Muscle layer of colon (tissue), 2 donors: ENCODE measurements around the gene DTX3.

ENCODE experiments used
- H3K27ac ChIP-seq: one replicate; pipeline ENCODE4 v1.7.0; 2013; ENCODE audit warnings: low read depth, mild to moderate bottlenecking, low read length, moderate library complexity
- H3K27me3 ChIP-seq, 2 donors: one replicate each; pipeline ENCODE4 v1.7.0; 2013; ENCODE audit warnings: low read length in 2 of 2, mild to moderate bottlenecking in 2 of 2; ENCODE audit not compliant: insufficient read depth in 2 of 2, control insufficient read depth in 1 of 2
- H3K36me3 ChIP-seq: one replicate; pipeline ENCODE4 v1.7.0; 2013; ENCODE audit warnings: mild to moderate bottlenecking, low read length; ENCODE audit not compliant: insufficient read depth
- H3K4me1 ChIP-seq: one replicate; pipeline ENCODE4 v1.7.0; 2013; ENCODE audit warnings: mild to moderate bottlenecking, low read length; ENCODE audit not compliant: insufficient read depth
- H3K4me3 ChIP-seq, 2 donors: one replicate each; pipeline ENCODE4 v1.7.0; 2013; ENCODE audit warnings: low read length in 2 of 2, low read depth in 1 of 2, mild to moderate bottlenecking in 1 of 2, moderate library complexity in 1 of 2
- H3K9ac ChIP-seq: one replicate; pipeline ENCODE4 v1.7.0; 2013; ENCODE audit warnings: low read length
- H3K9me3 ChIP-seq: one replicate; pipeline ENCODE4 v1.7.0; 2013; ENCODE audit warnings: mild to moderate bottlenecking, low read length
- donor health status: abdominal sarcoma.
- donor health status: Adenocarcinoma of cecum.

DTX3 gene

DNA sequence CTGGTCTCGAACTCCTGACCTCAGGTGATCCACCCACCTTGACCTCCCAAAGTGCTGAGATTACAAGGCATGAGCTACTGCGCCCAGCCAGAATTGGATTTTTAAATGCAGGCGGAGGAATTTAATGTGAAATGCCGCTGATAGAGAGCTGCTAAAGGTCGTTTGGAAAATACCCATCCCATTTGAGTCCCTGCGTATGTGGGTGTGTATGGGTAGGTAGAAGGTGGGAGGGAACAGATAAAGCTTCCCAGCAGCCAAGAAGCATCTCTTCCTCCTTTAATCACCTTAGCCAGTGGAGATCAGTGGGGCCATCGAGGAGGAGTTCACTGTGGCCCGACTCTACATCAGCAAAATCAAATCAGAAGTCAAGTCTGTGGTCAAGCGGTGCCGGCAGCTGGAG is 29.8 kb upstream of the DTX3 start:
- H3K27me3 ChIP-seq = no peaks in the 10 kb centered on the region
- no peak overlapping the region for H3K9ac ChIP-seq
- no peaks in the 10 kb centered on the region for H3K9me3 ChIP-seq
- H3K36me3 ChIP-seq = no peaks in the 10 kb centered on the region
- H3K4me3 ChIP-seq = no peak overlapping the region
- no peak overlapping the region for H3K27ac ChIP-seq
- H3K4me1 ChIP-seq = no peaks in the 10 kb centered on the region

DNA sequence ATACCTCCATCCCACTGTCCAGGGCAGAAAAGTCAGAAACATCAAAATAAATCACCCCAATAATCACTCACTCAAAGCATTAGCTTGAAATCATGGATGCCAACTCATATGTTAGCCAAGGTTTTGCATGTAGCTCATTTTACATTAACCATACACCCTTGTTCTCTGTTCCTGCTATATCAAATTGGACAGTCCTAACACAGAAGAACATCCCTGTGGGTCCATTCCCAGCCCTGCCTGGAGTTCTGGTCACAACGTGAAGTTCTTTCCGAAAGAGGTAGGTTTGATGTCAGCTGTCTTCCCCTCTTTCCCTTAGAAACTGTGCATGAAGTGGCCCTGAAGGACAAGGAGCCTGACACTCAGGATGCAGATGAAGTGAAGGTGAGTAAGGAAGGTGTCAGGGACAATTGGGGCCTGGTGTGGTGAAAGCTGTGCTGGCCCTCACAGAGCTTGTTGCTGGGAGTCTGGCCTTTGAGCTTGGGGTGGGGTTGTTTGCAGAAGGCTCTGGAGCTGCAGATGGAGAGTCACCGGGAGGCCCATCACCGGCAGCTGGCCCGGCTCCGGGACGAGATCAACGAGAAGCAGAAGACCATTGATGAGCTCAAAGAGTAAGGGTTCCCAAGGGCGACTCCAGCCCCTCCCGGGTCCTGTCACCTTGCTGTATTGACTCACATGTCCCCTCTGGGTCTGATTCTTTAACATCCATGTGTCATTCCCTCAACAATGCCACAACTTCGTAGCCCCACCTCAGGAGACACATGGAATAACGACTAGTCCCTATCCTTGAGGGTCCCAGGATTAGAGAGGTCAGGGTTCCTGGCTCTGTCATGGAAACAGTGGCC is 28.6 kb upstream of the DTX3 start:
- H3K36me3 ChIP-seq = no peaks in the 10 kb centered on the region
- no peak overlapping the region for H3K4me3 ChIP-seq
- H3K27ac ChIP-seq = no peak overlapping the region
- H3K4me1 ChIP-seq = no peaks in the 10 kb centered on the region
- no peaks in the 10 kb centered on the region for H3K9me3 ChIP-seq
- no peaks in the 10 kb centered on the region for H3K27me3 ChIP-seq
- H3K9ac ChIP-seq = no peak overlapping the region

DNA sequence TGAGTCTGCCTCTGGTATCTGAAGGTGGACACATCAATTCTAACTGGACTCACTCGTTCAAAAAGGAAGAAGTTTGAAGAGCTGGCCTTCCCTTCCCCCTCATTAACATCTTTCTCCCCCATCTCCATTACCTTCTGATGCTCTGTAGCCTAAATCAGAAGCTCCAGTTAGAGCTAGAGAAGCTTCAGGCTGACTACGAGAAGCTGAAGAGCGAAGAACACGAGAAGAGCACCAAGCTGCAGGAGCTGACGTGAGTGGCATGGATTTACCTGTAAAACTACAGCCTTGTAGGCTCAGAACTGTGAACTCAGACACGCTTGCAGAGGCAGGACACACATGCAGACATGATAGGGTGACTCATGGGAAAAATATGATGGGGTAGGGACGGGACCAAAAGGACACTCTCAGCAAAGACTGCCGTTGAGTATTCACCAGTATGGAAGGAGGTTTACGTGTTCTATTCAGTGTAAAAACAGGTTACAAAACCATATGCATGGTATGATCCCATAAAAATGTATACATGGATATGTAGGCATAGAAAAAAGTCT is 27.9 kb upstream of the DTX3 start:
- no peak overlapping the region for H3K9ac ChIP-seq
- no peak overlapping the region for H3K4me3 ChIP-seq
- H3K36me3 ChIP-seq = no peaks in the 10 kb centered on the region
- no peaks in the 10 kb centered on the region for H3K4me1 ChIP-seq
- no peak overlapping the region for H3K27ac ChIP-seq
- no peaks in the 10 kb centered on the region for H3K27me3 ChIP-seq
- no peaks in the 10 kb centered on the region for H3K9me3 ChIP-seq

DNA sequence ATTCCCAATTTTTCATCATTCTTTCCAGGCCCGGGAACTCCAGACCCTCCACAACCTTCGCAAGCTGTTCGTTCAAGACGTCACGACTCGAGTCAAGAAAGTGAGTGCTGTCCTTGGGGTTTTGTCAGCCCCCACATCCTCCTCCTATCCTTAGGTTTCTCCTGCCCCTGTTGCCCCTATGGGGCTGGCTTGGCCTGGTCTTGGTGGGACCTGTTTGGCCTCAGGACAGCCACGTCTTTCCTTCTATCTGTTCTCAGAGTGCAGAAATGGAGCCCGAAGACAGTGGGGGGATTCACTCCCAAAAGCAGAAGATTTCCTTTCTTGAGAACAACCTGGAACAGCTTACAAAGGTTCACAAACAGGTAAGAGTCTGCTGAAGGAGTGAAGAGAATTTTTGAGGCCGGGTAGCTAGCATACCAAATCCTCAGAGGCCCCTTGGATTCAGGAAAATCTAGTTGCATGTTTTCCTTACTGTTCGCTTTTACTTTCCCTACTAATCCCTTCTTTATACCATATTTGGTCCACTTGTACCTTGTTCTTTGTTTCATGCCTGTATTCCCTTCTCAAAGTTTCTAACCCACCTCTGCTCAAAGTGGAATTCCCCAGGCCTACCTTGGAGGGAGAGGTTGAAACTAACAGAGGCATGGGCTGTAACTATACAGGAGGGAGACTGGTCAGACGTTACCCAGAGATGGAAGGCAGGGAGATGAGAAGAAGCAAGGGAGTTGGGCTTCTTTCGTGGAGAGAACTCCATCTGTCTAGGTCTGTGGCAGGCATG is 26.5 kb upstream of the DTX3 start:
- Histone ChIP-seq H3K27me3 (no peaks in the 10 kb centered on the region), H3K4me3 (no peak overlapping the region), H3K27ac (no peak overlapping the region), H3K9me3 (no peaks in the 10 kb centered on the region), H3K9ac (no peak overlapping the region), H3K4me1 (no peaks in the 10 kb centered on the region), H3K36me3 (no peaks in the 10 kb centered on the region)

DNA sequence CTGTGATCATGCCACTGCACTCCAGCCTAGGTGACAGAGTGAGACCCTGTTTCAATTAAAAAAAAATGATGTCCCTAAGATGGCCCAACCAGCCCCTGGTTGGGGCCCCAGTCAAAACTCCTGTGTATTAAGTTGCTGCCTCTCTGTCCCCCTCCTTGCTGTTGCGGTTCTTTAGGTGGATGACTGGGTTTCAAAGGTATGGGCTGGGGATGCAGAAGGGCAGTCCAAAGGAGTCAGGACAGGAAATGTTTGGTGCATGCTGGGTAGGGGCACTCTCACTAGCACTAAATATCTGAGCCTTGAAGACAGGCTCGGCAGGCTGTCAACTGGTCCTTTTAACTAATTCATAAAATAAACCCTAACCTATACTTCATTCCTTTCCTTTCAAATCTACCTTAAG is 25.6 kb upstream of the DTX3 start:
- no peak overlapping the region for H3K4me3 ChIP-seq
- H3K36me3 ChIP-seq = no peaks in the 10 kb centered on the region

DNA sequence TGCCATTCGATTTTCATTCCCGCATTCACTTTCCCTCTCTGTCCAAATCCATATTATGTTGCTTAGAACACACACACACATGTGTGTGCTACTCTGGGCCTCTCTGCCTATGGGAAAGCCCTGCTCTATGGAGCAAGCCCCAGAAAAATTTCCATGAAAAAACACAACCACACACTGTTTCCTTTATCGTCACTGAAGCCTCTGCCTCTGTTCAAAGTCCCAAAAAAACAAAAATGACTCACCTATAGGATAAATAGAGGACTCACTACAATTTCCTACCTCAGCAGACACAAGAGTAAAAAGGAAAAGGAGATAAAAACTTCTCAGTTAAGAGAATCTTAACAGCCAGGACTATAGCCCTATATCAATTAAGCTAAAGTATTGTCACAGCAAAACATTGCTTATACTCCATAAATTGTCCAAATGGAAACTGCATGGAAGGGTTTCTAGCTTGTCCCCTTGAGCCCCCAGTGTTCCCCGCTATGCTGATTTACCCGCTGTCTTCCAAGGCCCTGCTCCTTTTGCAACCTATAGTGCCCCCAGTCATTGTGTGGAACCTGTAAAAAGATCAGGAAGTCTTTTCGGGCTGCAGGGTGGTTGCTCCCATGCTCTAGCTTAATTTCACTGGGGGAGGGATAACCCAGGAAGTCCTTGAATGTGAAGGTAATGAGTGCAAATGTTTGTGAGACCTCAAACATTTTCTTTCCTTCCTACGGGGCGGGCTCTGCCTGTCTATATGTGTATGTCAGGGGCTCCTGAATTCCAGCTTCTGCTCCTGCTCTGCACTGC is 24.8 kb upstream of the DTX3 start:
- H3K9me3 ChIP-seq = no peaks in the 10 kb centered on the region
- H3K9ac ChIP-seq = no peak overlapping the region
- no peaks in the 10 kb centered on the region for H3K36me3 ChIP-seq
- no peaks in the 10 kb centered on the region for H3K4me1 ChIP-seq
- H3K27me3 ChIP-seq = no peaks in the 10 kb centered on the region
- H3K4me3 ChIP-seq = no peak overlapping the region
- no peak overlapping the region for H3K27ac ChIP-seq

More for the DNA sequence above, 25.6 kb upstream of the DTX3 start:
- H3K9ac ChIP-seq = no peak overlapping the region
- no peak overlapping the region for H3K27ac ChIP-seq
- no peaks in the 10 kb centered on the region for H3K4me1 ChIP-seq
- no peaks in the 10 kb centered on the region for H3K27me3 ChIP-seq
- H3K9me3 ChIP-seq = no peaks in the 10 kb centered on the region

DNA sequence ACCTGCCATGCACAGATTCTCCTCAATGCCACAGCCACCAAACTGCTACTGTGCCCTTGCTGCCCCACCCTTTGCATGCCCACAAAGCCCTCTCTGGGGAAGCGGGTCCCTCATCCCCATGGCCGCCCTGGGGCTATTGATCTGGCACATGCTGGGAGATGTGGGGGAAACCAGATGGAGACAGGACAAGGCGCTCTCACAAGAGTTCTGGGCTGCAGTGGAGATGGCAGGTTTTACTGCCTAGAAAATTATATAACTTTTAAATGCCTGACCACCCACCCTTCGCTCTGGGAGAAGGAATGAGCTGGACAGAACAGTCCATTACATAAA is 24.2 kb upstream of the DTX3 start:
- Histone ChIP-seq H3K27me3 (no peaks in the 10 kb centered on the region), H3K36me3 (no peaks in the 10 kb centered on the region), H3K4me3 (no peak overlapping the region), H3K9me3 (no peaks in the 10 kb centered on the region), H3K9ac (no peak overlapping the region), H3K4me1 (no peaks in the 10 kb centered on the region), H3K27ac (no peak overlapping the region)

DNA sequence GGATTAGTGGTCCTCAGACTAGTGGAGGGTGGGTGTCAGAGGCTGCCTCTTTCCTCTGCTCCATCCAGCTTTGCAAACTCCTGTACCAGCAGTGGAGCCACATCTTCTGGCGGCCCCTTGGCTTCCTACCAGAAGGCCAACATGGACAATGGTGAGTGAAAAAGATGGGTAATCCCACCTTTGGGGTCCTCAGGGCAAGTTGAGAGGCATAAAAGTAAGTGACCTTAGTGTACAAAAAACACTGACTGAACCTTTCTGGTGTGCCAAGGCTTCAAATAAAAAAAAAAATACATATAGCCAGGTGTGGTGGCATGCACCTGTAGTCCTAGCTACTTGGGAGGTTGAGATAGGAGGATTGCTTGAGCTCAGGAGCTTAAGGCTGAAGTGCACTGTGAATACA is 22.8 kb upstream of the DTX3 start:
- Histone ChIP-seq H3K27ac (no peak overlapping the region), H3K9me3 (no peaks in the 10 kb centered on the region), H3K36me3 (no peaks in the 10 kb centered on the region), H3K4me1 (no peaks in the 10 kb centered on the region), H3K27me3 (no peaks in the 10 kb centered on the region), H3K4me3 (no peak overlapping the region), H3K9ac (no peak overlapping the region)

DNA sequence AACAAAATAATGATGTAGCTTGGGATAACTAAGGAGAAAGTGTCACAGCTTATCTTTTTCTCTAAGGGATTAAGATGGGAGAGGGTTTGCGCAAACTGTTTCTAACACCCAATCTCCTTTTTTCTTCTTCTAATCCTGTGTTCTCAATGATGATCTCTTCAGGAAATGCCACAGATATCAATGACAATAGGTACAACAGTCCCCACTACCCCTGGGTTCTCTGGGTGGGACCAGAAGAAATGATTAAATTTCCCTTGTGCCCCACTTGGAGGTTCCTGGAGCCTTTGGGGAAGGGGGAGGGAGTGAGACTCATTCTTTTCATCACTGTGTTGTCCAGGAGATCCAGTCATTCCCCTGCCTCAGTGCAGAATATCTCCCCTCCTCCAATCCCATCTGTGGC is 22.2 kb upstream of the DTX3 start:
- H3K4me1 ChIP-seq = no peaks in the 10 kb centered on the region

DNA sequence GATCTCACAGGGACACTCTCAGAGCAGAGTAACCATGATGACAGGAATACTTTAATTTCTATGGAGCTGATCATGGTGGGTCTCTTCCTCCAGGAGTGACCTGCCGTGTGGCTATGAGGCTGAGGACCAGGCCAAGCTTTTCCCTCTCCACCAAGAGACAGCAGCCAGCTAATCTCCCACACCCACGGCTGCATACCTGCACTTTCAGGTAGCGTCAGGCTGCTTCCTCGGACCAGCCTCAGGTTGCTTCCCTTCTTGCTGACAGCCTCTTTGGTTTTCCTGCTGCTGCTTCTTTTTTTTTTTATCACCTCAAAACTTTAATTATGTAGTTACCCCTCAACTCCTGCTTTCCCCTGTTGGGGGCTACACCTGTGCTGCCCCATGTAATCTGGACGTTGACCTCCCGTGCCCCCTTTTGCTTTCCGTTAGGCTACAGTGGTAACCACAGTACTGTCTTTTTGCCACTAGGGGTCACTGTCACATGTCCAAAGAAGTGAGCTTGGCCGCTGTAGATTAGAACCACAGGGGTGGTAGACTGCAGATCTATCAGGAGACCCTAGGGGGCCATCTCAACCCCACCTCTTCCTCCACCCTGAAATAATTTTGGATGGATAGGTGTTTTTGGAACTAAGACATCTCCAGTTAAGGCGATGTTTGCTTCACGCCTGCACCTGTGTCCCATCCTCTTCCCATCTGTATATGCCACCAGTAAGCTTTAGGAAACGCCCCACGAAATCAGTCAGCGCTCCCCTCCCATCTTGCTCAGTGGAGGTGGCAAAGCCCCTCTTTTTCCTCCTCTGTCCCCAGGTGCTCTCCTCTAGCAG is 21.4 kb upstream of the DTX3 start:
- Histone ChIP-seq H3K27me3 (no peaks in the 10 kb centered on the region), H3K36me3 (no peaks in the 10 kb centered on the region), H3K4me1 (no peaks in the 10 kb centered on the region), H3K9me3 (no peaks in the 10 kb centered on the region), H3K4me3 (no peak overlapping the region), H3K9ac (no peak overlapping the region), H3K27ac (no peak overlapping the region)

More for the DNA sequence above, 22.2 kb upstream of the DTX3 start:
- H3K27me3 ChIP-seq = no peaks in the 10 kb centered on the region
- no peak overlapping the region for H3K9ac ChIP-seq
- H3K4me3 ChIP-seq = no peak overlapping the region
- no peaks in the 10 kb centered on the region for H3K36me3 ChIP-seq
- no peak overlapping the region for H3K27ac ChIP-seq
- H3K9me3 ChIP-seq = no peaks in the 10 kb centered on the region
